ENCODE measurements around the gene MTMR10. TPM values are rescaled to one million over a fixed set of nuclear protein-coding genes. Genes with fewer than 3 reads are reported as not detected.
A peak's percentile ranks its signal among the peaks of the same experiment; 100 is the strongest.

MTMR10 gene
- polyA plus RNA-seq, 2 of the 4 experiments (the other 2 are of a cell fraction) = 11.9 to 23.1 TPM

GRCh38 chr15:30973379-30973778, 18.0 kb downstream of the MTMR10 start:
- H3K9me3 ChIP-seq = no peaks in the 10 kb centered on the region
- no peak overlapping the region for H3K4me2 ChIP-seq
- ATAC-seq (no peak), DNase-seq (ENCODE audit: low read depth in 1 of 2, low spot score in 1 of 2) (no peak), FAIRE-seq (no peak)
- H3K4me1 ChIP-seq = no peaks in the 10 kb centered on the region
- ChIA-PET POLR2A (interaction anchor here (1.3 kb wide), 1 partner anchor 18 kb away, joined by 3 read pairs; the partner anchor contains the start of gene MTMR10), CTCF (interaction anchor here (1.0 to 1.6 kb wide), 2 partner anchors 12 to 156 kb away, joined by 3 to 5 read pairs; no protein-coding TSS in a partner anchor)
- H3K4me3 ChIP-seq = no peak overlapping the region
- TF ChIP-seq RARB (CRISPR knock-in tag; IDR thresholded peaks at IDR 0.05) (no peak), EHMT2 (IDR thresholded peaks at IDR 0.05; ENCODE audit: low read depth) (no peak), TP53 (CRISPR knock-in tag; IDR thresholded peaks at IDR 0.05) (no peak), PBX3 (IDR thresholded peaks at IDR 0.05) (no peak), POLR2A (IDR thresholded peaks at IDR 0.05; ENCODE audit: low read length) (no peak), MYC (IDR thresholded peaks at IDR 0.05; ENCODE audit: borderline replicate concordance, low read length) (no peak), HOXA7 (CRISPR knock-in tag; IDR thresholded peaks at IDR 0.05) (no peak), FOSB (CRISPR knock-in tag; IDR thresholded peaks at IDR 0.05) (no peak), CEBPB (IDR thresholded peaks at IDR 0.05) (no peak), NFE2L2 (conservative IDR thresholded peaks at IDR 0.05; ENCODE audit: low read length) (no peak), KDM5A (IDR thresholded peaks at IDR 0.05) (no peak), CBX2 (IDR thresholded peaks at IDR 0.05; ENCODE audit: borderline replicate concordance, low read depth) (no peak), EP300 (IDR thresholded peaks at IDR 0.05) (no peak), NPAS2 (CRISPR knock-in tag; IDR thresholded peaks at IDR 0.05; ENCODE audit: borderline replicate concordance) (no peak), USF2 (IDR thresholded peaks at IDR 0.05) (no peak), JUNB (IDR thresholded peaks at IDR 0.05) (no peak), FOSL2 (IDR thresholded peaks at IDR 0.05) (no peak), FOSL2 (CRISPR knock-in tag; IDR thresholded peaks at IDR 0.05) (no peak), SREBF2 (IDR thresholded peaks at IDR 0.05) (no peak), FOXS1 (CRISPR knock-in tag; IDR thresholded peaks at IDR 0.05) (no peak)
- WGBS (ENCODE audit: missing lambda C conversion rate) = 97% methylated on average over 4 of the region's 4 CpGs
- no peak overlapping the region for H3K27ac ChIP-seq

GRCh38 chr15:30969724-30970123, 21.7 kb downstream of the MTMR10 start:
- ChIA-PET POLR2A (no interaction called here), CTCF (no interaction called here)
- DNase-seq (ENCODE audit: low read depth in 1 of 2, low spot score in 1 of 2) = no peak
- Histone ChIP-seq H3K27ac (no peak overlapping the region), H3K4me2 (no peak overlapping the region), H3K4me1 (0 out of 3 replicates have a peak, but pooled peaks cover 5% of the 10 kb centered on the region), H3K9me3 (no peaks in the 10 kb centered on the region), H3K4me3 (no peak overlapping the region)
- FAIRE-seq = peak; percentile 39
- TF ChIP-seq ZSCAN20 (CRISPR knock-in tag; IDR thresholded peaks at IDR 0.05) = no peak
- TF ChIP-seq HOXB5 (CRISPR knock-in tag; IDR thresholded peaks at IDR 0.05) = no peak
- no peak for TF ChIP-seq ELK1 (IDR thresholded peaks at IDR 0.05; ENCODE audit: low read depth, low read length)
- no peak for TF ChIP-seq RCOR1 (IDR thresholded peaks at IDR 0.05; ENCODE audit: low read depth, low read length)
- no peak for TF ChIP-seq FOSB (CRISPR knock-in tag; IDR thresholded peaks at IDR 0.05)
- no peak for TF ChIP-seq CHD2 (IDR thresholded peaks at IDR 0.05; ENCODE audit: low read length, partially characterized antibody)
- TF ChIP-seq NPAS2 (CRISPR knock-in tag; IDR thresholded peaks at IDR 0.05; ENCODE audit: borderline replicate concordance) = no peak
- no peak for TF ChIP-seq JUN (IDR thresholded peaks at IDR 0.05)
- 96% methylated on average over 2 of the region's 2 CpGs for WGBS (ENCODE audit: missing lambda C conversion rate)
- no peak for ATAC-seq

Measured in A549 (cell line).